ENCODE data around the gene PHLDB3. TPM values are rescaled to one million over a fixed set of nuclear protein-coding genes. Genes with fewer than 3 reads are reported as not detected.
"Not testable (repeated sequence)": the region's sequence is repeated elsewhere in the genome, so short reads cannot be mapped to it uniquely, and the experiment has no call there.

Gene PHLDB3
- total RNA-seq, 1 experiment from 2014 or later, result 33.1 TPM

DNA sequence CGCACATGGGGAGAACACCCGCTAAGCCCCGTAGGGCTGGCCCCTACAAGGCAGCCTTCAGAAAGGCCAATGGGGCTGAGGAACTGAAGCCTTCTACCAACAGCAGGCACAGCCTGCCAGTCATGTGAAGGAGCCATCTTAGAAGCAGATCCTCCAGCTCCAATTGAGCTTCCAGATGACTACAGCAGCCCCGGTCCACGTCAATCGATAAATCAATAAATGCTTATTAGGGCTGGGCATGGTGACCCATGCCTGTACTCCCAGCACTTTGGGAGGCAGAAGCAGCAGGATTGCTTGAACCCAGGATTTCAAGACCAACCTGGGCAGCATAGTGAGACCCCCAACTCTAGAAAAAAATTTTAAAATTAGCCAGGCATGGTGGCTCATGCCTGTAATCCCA lies 66.8 kb downstream of the PHLDB3 start:
- BruUV-seq (replicated peaks), result no TSS peak
- no peaks in the 10 kb centered on the region for H3K4me1 Mint-ChIP-seq (ENCODE audit: low read depth, unreplicated experiment)
- H3K9me3 Mint-ChIP-seq (ENCODE audit: unreplicated experiment), result no peaks in the 10 kb centered on the region
- Histone ChIP-seq H3K4me3 (ENCODE audit: low read depth, low read length) (no peak overlapping the region), H3K9me3 (peaks cover 5% of the 10 kb centered on the region; the same call in 1 of the 2 replicates), H3K27me3 (replicated peaks; ENCODE audit: control insufficient read depth, insufficient read depth, low read length) (no peaks in the 10 kb centered on the region), H3K4me1 (no peaks in the 10 kb centered on the region), H3K36me3 (ENCODE audit: control insufficient read depth, insufficient read depth, low read length) (no peaks in the 10 kb centered on the region)
- H3K36me3 Mint-ChIP-seq (ENCODE audit: insufficient read depth, unreplicated experiment), result no peaks in the 10 kb centered on the region
- TF ChIP-seq, protein P1, sequence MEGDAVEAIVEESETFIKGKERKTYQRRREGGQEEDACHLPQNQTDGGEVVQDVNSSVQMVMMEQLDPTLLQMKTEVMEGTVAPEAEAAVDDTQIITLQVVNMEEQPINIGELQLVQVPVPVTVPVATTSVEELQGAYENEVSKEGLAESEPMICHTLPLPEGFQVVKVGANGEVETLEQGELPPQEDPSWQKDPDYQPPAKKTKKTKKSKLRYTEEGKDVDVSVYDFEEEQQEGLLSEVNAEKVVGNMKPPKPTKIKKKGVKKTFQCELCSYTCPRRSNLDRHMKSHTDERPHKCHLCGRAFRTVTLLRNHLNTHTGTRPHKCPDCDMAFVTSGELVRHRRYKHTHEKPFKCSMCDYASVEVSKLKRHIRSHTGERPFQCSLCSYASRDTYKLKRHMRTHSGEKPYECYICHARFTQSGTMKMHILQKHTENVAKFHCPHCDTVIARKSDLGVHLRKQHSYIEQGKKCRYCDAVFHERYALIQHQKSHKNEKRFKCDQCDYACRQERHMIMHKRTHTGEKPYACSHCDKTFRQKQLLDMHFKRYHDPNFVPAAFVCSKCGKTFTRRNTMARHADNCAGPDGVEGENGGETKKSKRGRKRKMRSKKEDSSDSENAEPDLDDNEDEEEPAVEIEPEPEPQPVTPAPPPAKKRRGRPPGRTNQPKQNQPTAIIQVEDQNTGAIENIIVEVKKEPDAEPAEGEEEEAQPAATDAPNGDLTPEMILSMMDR (IDR thresholded peaks at IDR 0.05; ENCODE audit: insufficient read depth in 1 of 2, low read depth in 1 of 2, low read length in 1 of 2, severe bottlenecking in 1 of 2, unreplicated experiment in 1 of 2), result no peak
- intact Hi-C loops (cut with micrococcal nuclease; ENCODE audit: unreplicated experiment), result no loop called here
- CTCF ChIA-PET, result no interaction called here
- peaks cover 3% of the 10 kb centered on the region for H3K27me3 Mint-ChIP-seq (ENCODE audit: insufficient read depth, unreplicated experiment)
- POLR2A ChIA-PET, result no interaction called here
- no peak overlapping the region for H3K4me3 Mint-ChIP-seq (ENCODE audit: unreplicated experiment)
- DNase-seq, result no peak
- H3K27ac Mint-ChIP-seq (ENCODE audit: unreplicated experiment), result no peak overlapping the region

DNA sequence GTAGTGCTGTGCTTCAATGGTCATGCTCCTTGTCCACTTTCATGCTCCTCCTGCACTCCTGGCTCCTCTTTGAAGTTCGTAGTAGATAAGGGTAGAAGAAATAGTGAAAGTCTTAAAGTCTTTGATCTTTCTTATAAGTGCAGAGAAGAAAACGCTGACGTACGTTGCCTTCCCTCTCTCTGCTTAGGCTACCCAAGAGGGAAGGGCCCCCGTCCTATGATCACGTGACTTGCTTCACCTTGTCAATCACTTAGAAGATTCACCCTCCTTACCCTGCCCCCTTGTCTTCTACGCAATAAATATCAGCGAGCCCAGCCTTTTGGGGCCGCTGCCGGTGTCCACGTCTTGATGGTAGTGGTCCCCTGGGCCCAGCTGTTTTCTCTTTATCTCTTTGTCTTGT lies 67.3 kb downstream of the PHLDB3 start:
- BruUV-seq (replicated peaks); POLR2A ChIA-PET; H3K9me3 ChIP-seq; intact Hi-C loops (cut with micrococcal nuclease; ENCODE audit: unreplicated experiment); H3K4me3 ChIP-seq (ENCODE audit: low read depth, low read length); H3K36me3 ChIP-seq (ENCODE audit: control insufficient read depth, insufficient read depth, low read length); CTCF ChIA-PET; H3K4me3 Mint-ChIP-seq (ENCODE audit: unreplicated experiment); H3K4me1 Mint-ChIP-seq (ENCODE audit: low read depth, unreplicated experiment); H3K36me3 Mint-ChIP-seq (ENCODE audit: insufficient read depth, unreplicated experiment); DNase-seq; H3K27me3 ChIP-seq (replicated peaks; ENCODE audit: control insufficient read depth, insufficient read depth, low read length); H3K9me3 Mint-ChIP-seq (ENCODE audit: unreplicated experiment); H3K27me3 Mint-ChIP-seq (ENCODE audit: insufficient read depth, unreplicated experiment); H3K27ac Mint-ChIP-seq (ENCODE audit: unreplicated experiment); H3K4me1 ChIP-seq: not testable (repeated sequence)

DNA sequence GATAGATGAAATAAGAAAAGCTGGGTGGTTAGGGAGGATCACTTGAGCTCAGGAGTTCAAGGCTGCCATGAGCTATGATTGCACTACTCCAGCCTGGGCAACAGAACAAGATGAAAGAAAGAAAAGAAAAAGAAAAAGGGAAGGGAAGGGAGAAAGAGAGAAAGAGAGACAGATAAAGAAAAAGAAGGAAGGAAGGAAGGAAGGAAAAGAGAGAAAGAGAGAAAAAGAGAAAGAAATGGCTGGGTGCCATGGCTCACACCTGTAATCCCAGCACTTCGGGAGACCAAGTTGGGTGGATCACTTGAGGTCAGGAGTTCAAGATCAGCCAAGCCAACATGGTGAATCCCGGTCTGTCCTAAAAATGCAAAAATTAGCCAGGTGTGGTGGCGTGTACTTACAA lies 68.8 kb downstream of the PHLDB3 start:
- Mint-ChIP-seq H3K36me3 (ENCODE audit: insufficient read depth, unreplicated experiment) (no peaks in the 10 kb centered on the region), H3K27me3 (ENCODE audit: insufficient read depth, unreplicated experiment) (peaks cover 3% of the 10 kb centered on the region), H3K9me3 (ENCODE audit: unreplicated experiment) (no peaks in the 10 kb centered on the region), H3K27ac (ENCODE audit: unreplicated experiment) (no peak overlapping the region), H3K4me1 (ENCODE audit: low read depth, unreplicated experiment) (no peaks in the 10 kb centered on the region), H3K4me3 (ENCODE audit: unreplicated experiment) (no peak overlapping the region)
- POLR2A ChIA-PET, result no interaction called here
- no peak overlapping the region for H3K4me3 ChIP-seq (ENCODE audit: low read depth, low read length)
- H3K36me3 ChIP-seq (ENCODE audit: control insufficient read depth, insufficient read depth, low read length), result no peaks in the 10 kb centered on the region
- intact Hi-C loops (cut with micrococcal nuclease; ENCODE audit: unreplicated experiment), result no loop called here
- DNase-seq, result no peak
- H3K4me1 ChIP-seq, result no peaks in the 10 kb centered on the region
- H3K9me3 ChIP-seq, result peaks cover 5% of the 10 kb centered on the region; the same call in 1 of the 2 replicates
- no peaks in the 10 kb centered on the region for H3K27me3 ChIP-seq (replicated peaks; ENCODE audit: control insufficient read depth, insufficient read depth, low read length)
- CTCF ChIA-PET, result interaction anchor here (0.6 to 1.0 kb wide), 2 partner anchors 11 to 85 kb away, joined by 3 read pairs; no protein-coding TSS in a partner anchor
- BruUV-seq (replicated peaks), result no TSS peak
- TF ChIP-seq, protein P1 (IDR thresholded peaks at IDR 0.05; ENCODE audit: insufficient read depth in 1 of 2, low read depth in 1 of 2, low read length in 1 of 2, severe bottlenecking in 1 of 2, unreplicated experiment in 1 of 2), result no peak

DNA sequence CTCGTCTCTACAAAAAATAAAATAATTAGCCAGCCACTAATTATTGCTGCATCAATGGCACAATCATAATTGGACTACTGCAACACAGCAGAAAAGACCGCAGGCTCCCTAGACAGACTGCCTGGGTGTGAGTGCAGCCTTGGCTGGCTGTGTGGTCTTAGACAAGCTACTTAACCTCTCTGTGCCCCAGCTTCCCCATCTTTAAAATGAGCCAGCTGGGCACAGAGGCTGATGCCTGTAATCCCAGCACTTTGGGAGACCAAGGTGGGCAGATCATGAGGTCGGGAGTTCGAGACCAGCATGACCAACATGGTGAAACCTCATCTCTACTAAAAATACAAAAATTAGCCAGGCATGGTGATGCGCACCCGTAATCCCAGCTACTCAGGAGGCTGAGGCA lies 70.9 kb downstream of the PHLDB3 start:
- intact Hi-C loops (cut with micrococcal nuclease; ENCODE audit: unreplicated experiment), result loop anchor here (1.0 kb wide), 1 partner anchor 86 kb away; no protein-coding TSS in a partner anchor
- Mint-ChIP-seq H3K27ac (ENCODE audit: unreplicated experiment) (no peak overlapping the region), H3K4me1 (ENCODE audit: low read depth, unreplicated experiment) (no peaks in the 10 kb centered on the region), H3K36me3 (ENCODE audit: insufficient read depth, unreplicated experiment) (no peaks in the 10 kb centered on the region), H3K27me3 (ENCODE audit: insufficient read depth, unreplicated experiment) (no peaks in the 10 kb centered on the region), H3K9me3 (ENCODE audit: unreplicated experiment) (no peaks in the 10 kb centered on the region), H3K4me3 (ENCODE audit: unreplicated experiment) (no peak overlapping the region)
- CTCF ChIA-PET, result no interaction called here
- H3K27me3 ChIP-seq (replicated peaks; ENCODE audit: control insufficient read depth, insufficient read depth, low read length), result no peaks in the 10 kb centered on the region
- no peak for DNase-seq
- TF ChIP-seq, protein P1 (IDR thresholded peaks at IDR 0.05; ENCODE audit: insufficient read depth in 1 of 2, low read depth in 1 of 2, low read length in 1 of 2, severe bottlenecking in 1 of 2, unreplicated experiment in 1 of 2), result no peak
- H3K4me1 ChIP-seq, result no peaks in the 10 kb centered on the region
- POLR2A ChIA-PET, result interaction anchor here (0.8 kb wide), 1 partner anchor 303 kb away, joined by 3 read pairs; no protein-coding TSS in a partner anchor
- H3K36me3 ChIP-seq (ENCODE audit: control insufficient read depth, insufficient read depth, low read length), result no peaks in the 10 kb centered on the region
- H3K4me3 ChIP-seq (ENCODE audit: low read depth, low read length), result no peak overlapping the region
- BruUV-seq (replicated peaks), result no TSS peak
- H3K9me3 ChIP-seq, result no peaks in the 10 kb centered on the region

All from Caco-2 (cell line).